HepG2 (cell line): Measurements from ENCODE around the gene EFNA2. TPM values are rescaled to one million over a fixed set of nuclear protein-coding genes. Genes with fewer than 3 reads are reported as not detected.

Source experiments
- AHDC1 ChIP-seq: sonication (generic); formaldehyde crosslinking; IDR thresholded peaks from 2 replicates; pipeline ENCODE4 v1.5.1; 2020; ENCODE audit warnings: mild to moderate bottlenecking, missing genetic modification reagents, borderline replicate concordance
- FOXA1 ChIP-seq, 2 experiments: fragments of 450-650 bp in 1 of 2; sonication (generic) in 1 of 2; formaldehyde crosslinking in 1 of 2; IDR thresholded peaks; 2 replicates each; pipeline versions ENCODE4 v1.4.0 to v1.6.1; 2016 to 2020; ENCODE audit warnings: missing genetic modification reagents in 1 of 2
- GATAD1 ChIP-seq: IDR thresholded peaks from 2 replicates; pipeline ENCODE4 v1.6.1; 2016; ENCODE audit warnings: missing genetic modification reagents, missing compliant biosample characterization
- LBX2 ChIP-seq: sonication (generic); formaldehyde crosslinking; IDR thresholded peaks from 2 replicates; pipeline ENCODE4 v1.5.0; 2020; ENCODE audit warnings: missing genetic modification reagents, mild to moderate bottlenecking, borderline replicate concordance
- PRMT3 ChIP-seq: sonication (generic); formaldehyde crosslinking; IDR thresholded peaks from 2 replicates; pipeline ENCODE4 v1.8.1; 2022; ENCODE audit warnings: low read depth, mild to moderate bottlenecking, moderate library complexity, missing genetic modification reagents, borderline replicate concordance
- RBAK ChIP-seq: sonication (generic); formaldehyde crosslinking; IDR thresholded peaks from 2 replicates; pipeline ENCODE4 v1.5.1; 2020; ENCODE audit warnings: mild to moderate bottlenecking, missing genetic modification reagents
- RBFOX2 ChIP-seq: fragments of 200-400 bp; formaldehyde crosslinking; IDR thresholded peaks from 2 replicates; pipeline ENCODE4 v1.6.1; 2017; ENCODE audit warnings: low read depth, mild to moderate bottlenecking, low read length
- ZFAT ChIP-seq: sonication (generic); formaldehyde crosslinking; conservative IDR thresholded peaks from 2 replicates; pipeline ENCODE4 v1.8.1; 2023; ENCODE audit warnings: missing genetic modification reagents, inconsistent platforms
- ZNF136 ChIP-seq: sonication (generic); formaldehyde crosslinking; IDR thresholded peaks from 2 replicates; pipeline ENCODE4 v1.8.1; 2022; ENCODE audit warnings: low read depth, mild to moderate bottlenecking, moderate library complexity, missing genetic modification reagents
- ZNF276 ChIP-seq: sonication (generic); formaldehyde crosslinking; IDR thresholded peaks from 2 replicates; pipeline ENCODE4 v1.4.0; 2020; ENCODE audit warnings: mild to moderate bottlenecking, low read depth, missing genetic modification reagents
- ZNF296 ChIP-seq: sonication (generic); formaldehyde crosslinking; conservative IDR thresholded peaks from 2 replicates; pipeline ENCODE4 v1.5.0; 2020; ENCODE audit warnings: mild to moderate bottlenecking, missing genetic modification reagents
- polyA plus RNA-seq, 8 experiments: library from polyadenylated mRNA; depleted of rRNA in 3 of 8; stranded (reverse) in 7 of 8; unstranded in 1 of 8; fragments of >200 nt; fragmentation: Illumina TruSeq in 4 of 8; extraction: Trizol in 4 of 8; gene quantifications; 2 replicates each; pipeline versions ENCODE4 v1.2.1 to v1.2.3, GENCODE V29; 2011 to 2016; ENCODE audit warnings: low read depth in 4 of 8, missing spikeins in 1 of 8, mixed read lengths in 1 of 8; ENCODE audit not compliant: insufficient read depth in 1 of 8
- total RNA-seq, 5 experiments: library from RNA; depleted of rRNA; stranded (reverse); fragments of >200 nt; fragmentation: Illumina TruSeq; extraction: Trizol; gene quantifications; 2 replicates each; pipeline ENCODE4 v1.2.3, GENCODE V29; 2016; ENCODE audit warnings: low read depth in 1 of 5
- TF ChIP-seq, protein P1 (sequence below): sonication (generic); formaldehyde crosslinking; IDR thresholded peaks from 2 replicates; pipeline ENCODE4 v1.4.0; 2020; ENCODE audit warnings: missing genetic modification reagents, low read depth, mild to moderate bottlenecking, borderline replicate concordance
- TF ChIP-seq, protein P2 (sequence below): sonication (generic); formaldehyde crosslinking; IDR thresholded peaks from 2 replicates; pipeline ENCODE4 v1.8.1; 2023; ENCODE audit warnings: mild to moderate bottlenecking, missing genetic modification reagents
- TF ChIP-seq, protein P3 (sequence below): sonication (generic); formaldehyde crosslinking; IDR thresholded peaks from 2 replicates; pipeline ENCODE4 v1.9.0; 2021; ENCODE audit warnings: missing genetic modification reagents, borderline replicate concordance

EFNA2 gene
- total and polyA plus RNA-seq, 2 of the 13 experiments (the other 11 are each of a cell fraction or from before 2014, with no cell fraction given) = 6.0 to 9.9 TPM

DNA sequence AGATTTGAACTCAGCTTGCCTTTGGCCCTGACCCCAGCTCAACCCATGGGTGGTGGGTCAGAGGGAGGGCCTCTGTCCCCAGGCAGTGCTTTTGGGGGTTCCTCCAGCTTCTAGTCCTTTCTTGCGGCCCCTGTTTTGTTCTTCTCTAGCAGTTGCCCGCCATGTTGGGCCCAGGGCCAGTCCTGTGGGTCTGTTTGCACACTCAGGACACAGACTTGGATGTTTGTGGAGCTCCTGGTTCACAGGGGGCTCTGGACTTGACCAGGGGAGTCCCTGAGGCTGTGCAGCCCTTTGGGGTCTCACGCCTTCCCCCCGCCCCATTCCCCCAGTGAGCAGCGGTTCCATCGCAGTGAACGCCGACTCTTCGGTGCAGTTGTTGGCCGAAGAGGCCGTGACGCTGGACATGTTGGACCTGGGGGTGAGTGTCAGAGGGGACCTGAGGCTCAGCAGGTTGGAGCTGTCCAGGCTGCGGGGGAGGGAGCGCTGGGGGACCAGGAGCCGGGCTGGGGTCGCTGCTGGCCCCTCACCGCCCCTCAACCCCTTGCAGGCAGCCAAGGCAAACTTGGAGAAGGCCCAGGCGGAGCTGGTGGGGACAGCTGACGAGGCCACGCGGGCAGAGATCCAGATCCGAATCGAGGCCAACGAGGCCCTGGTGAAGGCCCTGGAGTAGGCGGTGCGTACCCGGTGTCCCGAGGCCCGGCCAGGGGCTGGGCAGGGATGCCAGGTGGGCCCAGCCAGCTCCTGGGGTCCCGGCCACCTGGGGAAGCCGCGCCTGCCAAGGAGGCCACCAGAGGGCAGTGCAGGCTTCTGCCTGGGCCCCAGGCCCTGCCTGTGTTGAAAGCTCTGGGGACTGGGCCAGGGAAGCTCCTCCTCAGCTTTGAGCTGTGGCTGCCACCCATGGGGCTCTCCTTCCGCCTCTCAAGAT, 41.6 kb upstream of the EFNA2 start (continued):
- TF ChIP-seq ZNF276 (CRISPR knock-in tag) (no peak), LBX2 (CRISPR knock-in tag) (no peak), FOXA1 (IDR thresholded peaks at IDR 0.05) (no peak), FOXA1 (CRISPR knock-in tag; IDR thresholded peaks at IDR 0.05) (no peak), ZFAT (0 out of 2 replicates have a peak, but pooled peaks have one; percentile 29), ZNF136 (CRISPR knock-in tag) (no peak), PRMT3 (CRISPR knock-in tag) (no peak), ZNF296 (CRISPR knock-in tag) (no peak; the same call in 1 of the 2 replicates), RBAK (no peak), RBFOX2 (peak; percentile 77), AHDC1 (CRISPR knock-in tag) (no peak), GATAD1 (no peak)
- TF ChIP-seq, protein P1, sequence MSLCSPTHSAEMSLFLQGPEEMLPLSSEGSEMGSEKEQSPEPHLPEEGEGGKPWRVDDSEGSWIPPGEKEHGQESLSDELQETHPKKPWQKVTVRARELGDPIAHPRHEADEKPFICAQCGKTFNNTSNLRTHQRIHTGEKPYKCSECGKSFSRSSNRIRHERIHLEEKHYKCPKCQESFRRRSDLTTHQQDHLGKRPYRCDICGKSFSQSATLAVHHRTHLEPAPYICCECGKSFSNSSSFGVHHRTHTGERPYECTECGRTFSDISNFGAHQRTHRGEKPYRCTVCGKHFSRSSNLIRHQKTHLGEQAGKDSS (CRISPR knock-in tag) = peak; percentile 28; the same call in 1 of the 2 replicates
- TF ChIP-seq, protein P2, sequence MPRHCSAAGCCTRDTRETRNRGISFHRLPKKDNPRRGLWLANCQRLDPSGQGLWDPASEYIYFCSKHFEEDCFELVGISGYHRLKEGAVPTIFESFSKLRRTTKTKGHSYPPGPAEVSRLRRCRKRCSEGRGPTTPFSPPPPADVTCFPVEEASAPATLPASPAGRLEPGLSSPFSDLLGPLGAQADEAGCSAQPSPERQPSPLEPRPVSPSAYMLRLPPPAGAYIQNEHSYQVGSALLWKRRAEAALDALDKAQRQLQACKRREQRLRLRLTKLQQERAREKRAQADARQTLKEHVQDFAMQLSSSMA (CRISPR knock-in tag) = no peak
- TF ChIP-seq, protein P3, sequence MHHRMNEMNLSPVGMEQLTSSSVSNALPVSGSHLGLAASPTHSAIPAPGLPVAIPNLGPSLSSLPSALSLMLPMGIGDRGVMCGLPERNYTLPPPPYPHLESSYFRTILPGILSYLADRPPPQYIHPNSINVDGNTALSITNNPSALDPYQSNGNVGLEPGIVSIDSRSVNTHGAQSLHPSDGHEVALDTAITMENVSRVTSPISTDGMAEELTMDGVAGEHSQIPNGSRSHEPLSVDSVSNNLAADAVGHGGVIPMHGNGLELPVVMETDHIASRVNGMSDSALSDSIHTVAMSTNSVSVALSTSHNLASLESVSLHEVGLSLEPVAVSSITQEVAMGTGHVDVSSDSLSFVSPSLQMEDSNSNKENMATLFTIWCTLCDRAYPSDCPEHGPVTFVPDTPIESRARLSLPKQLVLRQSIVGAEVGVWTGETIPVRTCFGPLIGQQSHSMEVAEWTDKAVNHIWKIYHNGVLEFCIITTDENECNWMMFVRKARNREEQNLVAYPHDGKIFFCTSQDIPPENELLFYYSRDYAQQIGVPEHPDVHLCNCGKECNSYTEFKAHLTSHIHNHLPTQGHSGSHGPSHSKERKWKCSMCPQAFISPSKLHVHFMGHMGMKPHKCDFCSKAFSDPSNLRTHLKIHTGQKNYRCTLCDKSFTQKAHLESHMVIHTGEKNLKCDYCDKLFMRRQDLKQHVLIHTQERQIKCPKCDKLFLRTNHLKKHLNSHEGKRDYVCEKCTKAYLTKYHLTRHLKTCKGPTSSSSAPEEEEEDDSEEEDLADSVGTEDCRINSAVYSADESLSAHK (CRISPR knock-in tag) = no peak
